ENCODE data around the gene DYNLRB1. TPM values are rescaled to one million over a fixed set of nuclear protein-coding genes. Genes with fewer than 3 reads are reported as not detected.

The DYNLRB1 gene
- total and polyA plus RNA-seq, 10 of the 15 experiments (the other 5 are each of a cell fraction or from before 2014, with no cell fraction given) = 87.9 to 313 (median 153) TPM

DNA sequence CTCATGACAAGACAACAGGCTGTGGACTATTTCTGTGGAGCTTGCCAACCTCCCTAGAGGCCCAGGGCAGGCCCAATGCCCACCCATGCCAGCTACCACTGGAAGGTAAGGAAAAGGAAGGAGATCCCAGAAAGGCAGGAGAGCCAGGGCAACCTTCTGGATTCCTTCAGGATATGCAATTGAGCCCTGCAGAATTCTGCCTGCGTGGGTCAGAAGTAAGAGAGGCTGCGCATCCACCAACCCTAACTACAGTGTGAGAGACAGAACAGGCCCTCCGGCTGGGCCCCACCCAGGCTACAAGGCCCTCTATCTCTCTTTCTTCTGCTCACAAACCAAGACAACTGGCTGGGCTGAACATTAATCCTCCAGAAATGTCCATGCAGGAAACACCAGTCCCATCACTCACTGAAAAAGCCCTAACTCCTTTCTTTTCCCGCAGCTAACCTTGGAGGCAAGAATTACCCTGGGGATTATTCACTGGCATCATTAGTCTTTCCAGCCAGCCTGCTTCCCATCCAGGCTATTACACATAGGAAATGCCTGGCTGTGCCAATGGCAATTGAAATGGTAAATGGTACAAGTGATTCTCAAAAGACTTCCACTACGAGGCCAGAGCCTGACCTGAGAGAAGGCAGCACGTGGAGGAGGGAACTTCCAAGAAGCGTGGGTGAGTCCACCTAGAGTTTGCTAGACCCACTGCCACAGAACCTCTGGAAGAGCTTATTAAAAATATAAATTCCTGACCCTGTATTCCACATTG lies 57.5 kb downstream of the DYNLRB1 start (continued):
- no peak for TF ChIP-seq CREB1 (IDR thresholded peaks at IDR 0.05; ENCODE audit: low read depth)
- no peak for TF ChIP-seq KAT2A (conservative IDR thresholded peaks at IDR 0.05; ENCODE audit: control insufficient read depth, low read depth, low read length)
- TF ChIP-seq MEF2A (IDR thresholded peaks at IDR 0.05; ENCODE audit: insufficient read depth, low read depth, low read length) = no peak
- TF ChIP-seq RUNX3 (IDR thresholded peaks at IDR 0.05; ENCODE audit: low read length) = no peak
- no peak for TF ChIP-seq NFXL1 (IDR thresholded peaks at IDR 0.05; ENCODE audit: borderline replicate concordance)
- no peak for TF ChIP-seq BRCA1 (IDR thresholded peaks at IDR 0.05; ENCODE audit: low read depth, low read length)

DNA sequence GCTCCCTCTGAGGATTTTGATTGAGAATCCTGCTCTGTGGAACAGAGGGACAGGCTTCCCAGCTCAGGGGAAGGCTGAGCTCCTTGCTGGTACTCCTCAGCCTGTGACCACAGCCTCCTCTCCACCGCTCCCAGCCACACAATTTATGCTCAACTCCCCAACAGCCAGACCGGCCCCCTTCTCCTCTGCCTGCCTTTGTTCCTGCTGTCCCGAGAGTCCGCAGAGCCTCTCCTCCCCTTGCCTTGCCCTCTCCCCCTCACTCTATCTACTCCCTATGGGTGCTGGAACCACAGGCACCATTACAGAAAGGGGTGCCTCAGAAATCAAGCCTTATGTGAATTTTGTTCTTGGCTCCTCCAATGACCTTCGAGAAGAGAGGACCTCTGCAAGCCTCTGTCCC lies 58.2 kb downstream of the DYNLRB1 start:
- ATAC-seq (no peak), DNase-seq (ENCODE audit: low read depth, low spot score) (no peak), FAIRE-seq (no peak)
- Histone ChIP-seq H2AFZ (ENCODE audit: control insufficient read depth, low read depth, low read length) (no peak overlapping the region), H3K27ac (ENCODE audit: control insufficient read depth, insufficient read depth) (no peak overlapping the region), H3K4me1 (ENCODE audit: control insufficient read depth, insufficient read depth, low read length) (no peaks in the 10 kb centered on the region), H3K27me3 (replicated peaks in 1 of 2; ENCODE audit: control insufficient read depth in 2 of 2, insufficient read depth in 2 of 2, low read length in 1 of 2) (no peaks in the 10 kb centered on the region), H4K20me1 (ENCODE audit: control insufficient read depth, insufficient read depth) (no peaks in the 10 kb centered on the region), H3K4me3 (no peak overlapping the region), H3K4me2 (ENCODE audit: control insufficient read depth, insufficient read depth) (no peak overlapping the region), H3K9ac (ENCODE audit: control insufficient read depth, insufficient read depth, low read length) (no peak overlapping the region), H3K9me3 (replicated peaks; ENCODE audit: control insufficient read depth, insufficient read depth, low read length) (no peaks in the 10 kb centered on the region), H3K79me2 (ENCODE audit: control insufficient read depth, insufficient read depth, low read length) (no peaks in the 10 kb centered on the region), H3K36me3 (ENCODE audit: control insufficient read depth in 2 of 2, insufficient read depth in 2 of 2, low read length in 1 of 2) (peaks cover 2 to 18% of the 10 kb centered on the region in 2 experiments)
- no peak for TF ChIP-seq POLR2A (IDR thresholded peaks at IDR 0.05; ENCODE audit: low read depth, low read length)
- TF ChIP-seq, protein P1, sequence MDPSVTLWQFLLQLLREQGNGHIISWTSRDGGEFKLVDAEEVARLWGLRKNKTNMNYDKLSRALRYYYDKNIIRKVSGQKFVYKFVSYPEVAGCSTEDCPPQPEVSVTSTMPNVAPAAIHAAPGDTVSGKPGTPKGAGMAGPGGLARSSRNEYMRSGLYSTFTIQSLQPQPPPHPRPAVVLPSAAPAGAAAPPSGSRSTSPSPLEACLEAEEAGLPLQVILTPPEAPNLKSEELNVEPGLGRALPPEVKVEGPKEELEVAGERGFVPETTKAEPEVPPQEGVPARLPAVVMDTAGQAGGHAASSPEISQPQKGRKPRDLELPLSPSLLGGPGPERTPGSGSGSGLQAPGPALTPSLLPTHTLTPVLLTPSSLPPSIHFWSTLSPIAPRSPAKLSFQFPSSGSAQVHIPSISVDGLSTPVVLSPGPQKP (IDR thresholded peaks at IDR 0.05; ENCODE audit: low read depth, low read length) = no peak
- TF ChIP-seq ZSCAN29 (IDR thresholded peaks at IDR 0.05) = no peak
- BruUV-seq (replicated peaks) = no TSS peak
- 97% methylated on average over 5 of the region's 5 CpGs for WGBS (ENCODE audit: insufficient coverage, insufficient replicate concordance, low lambda C conversion rate, missing lambda C conversion rate)
- SMC1A ChIA-PET (ENCODE audit: uncharacterized antibody, unreplicated experiment) = no interaction called here
- in situ Hi-C loops (cut with MboI) = no loop called here
- CTCF ChIA-PET = no interaction called here
- RAD21 ChIA-PET (ENCODE audit: unreplicated experiment) = no interaction called here
- intact Hi-C loops (cut with micrococcal nuclease; ENCODE audit: unreplicated experiment) = no loop called here
- POLR2A ChIA-PET = interaction anchor here (0.6 kb wide), 1 partner anchor 236 kb away, joined by 3 read pairs; no protein-coding TSS in a partner anchor
